Retina (tissue), 1 donor: ENCODE data around the gene CDHR3.
"Not testable (repeated sequence)": the region's sequence is repeated elsewhere in the genome, so short reads cannot be mapped to it uniquely, and the experiment has no call there.

Experiments used
- DNase-seq: peaks from one replicate; pipeline ENCODE4 v3.0.0-alpha.2; 2016

CDHR3 gene, protein sequence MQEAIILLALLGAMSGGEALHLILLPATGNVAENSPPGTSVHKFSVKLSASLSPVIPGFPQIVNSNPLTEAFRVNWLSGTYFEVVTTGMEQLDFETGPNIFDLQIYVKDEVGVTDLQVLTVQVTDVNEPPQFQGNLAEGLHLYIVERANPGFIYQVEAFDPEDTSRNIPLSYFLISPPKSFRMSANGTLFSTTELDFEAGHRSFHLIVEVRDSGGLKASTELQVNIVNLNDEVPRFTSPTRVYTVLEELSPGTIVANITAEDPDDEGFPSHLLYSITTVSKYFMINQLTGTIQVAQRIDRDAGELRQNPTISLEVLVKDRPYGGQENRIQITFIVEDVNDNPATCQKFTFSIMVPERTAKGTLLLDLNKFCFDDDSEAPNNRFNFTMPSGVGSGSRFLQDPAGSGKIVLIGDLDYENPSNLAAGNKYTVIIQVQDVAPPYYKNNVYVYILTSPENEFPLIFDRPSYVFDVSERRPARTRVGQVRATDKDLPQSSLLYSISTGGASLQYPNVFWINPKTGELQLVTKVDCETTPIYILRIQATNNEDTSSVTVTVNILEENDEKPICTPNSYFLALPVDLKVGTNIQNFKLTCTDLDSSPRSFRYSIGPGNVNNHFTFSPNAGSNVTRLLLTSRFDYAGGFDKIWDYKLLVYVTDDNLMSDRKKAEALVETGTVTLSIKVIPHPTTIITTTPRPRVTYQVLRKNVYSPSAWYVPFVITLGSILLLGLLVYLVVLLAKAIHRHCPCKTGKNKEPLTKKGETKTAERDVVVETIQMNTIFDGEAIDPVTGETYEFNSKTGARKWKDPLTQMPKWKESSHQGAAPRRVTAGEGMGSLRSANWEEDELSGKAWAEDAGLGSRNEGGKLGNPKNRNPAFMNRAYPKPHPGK

DNA sequence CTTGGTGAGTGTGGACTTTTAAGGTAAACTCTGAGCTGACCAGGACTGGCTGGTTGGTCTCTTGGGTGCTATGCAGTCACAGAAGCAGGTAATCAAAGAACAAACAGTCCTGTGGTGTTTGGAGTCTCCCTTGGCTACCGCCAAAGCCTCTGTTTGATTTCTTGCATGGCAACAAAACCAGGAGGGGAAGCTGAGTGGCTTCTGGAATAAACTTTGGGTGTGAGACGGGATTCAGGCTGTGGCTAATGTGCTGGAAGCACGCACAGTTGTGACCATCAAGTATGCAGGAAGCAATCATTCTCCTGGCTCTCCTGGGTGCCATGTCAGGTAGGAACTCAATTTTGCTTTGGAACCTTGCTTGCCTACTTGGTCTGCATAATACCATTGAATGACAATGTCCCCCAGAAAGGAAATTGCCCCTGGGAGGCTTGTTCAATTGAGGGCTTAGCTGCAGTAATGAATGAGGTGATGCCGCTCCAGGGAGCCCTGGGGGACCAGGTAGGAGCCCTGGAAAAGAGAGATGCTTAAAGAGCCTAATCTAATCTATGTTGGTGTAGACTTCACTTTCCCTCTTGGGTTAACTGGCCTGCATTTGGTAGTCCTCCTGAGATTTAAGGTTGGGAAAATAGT is at the start of gene CDHR3:
CDHR3 (plus strand) TSS at position 227 of the 630 bp plus-strand sequence; CDS start at position 282, 55 bp downstream.
- DNase-seq = no peak

GRCh38 chr7:105913947-105914346 is 49.1 kb upstream of the CDHR3 start:
- DNase-seq = no peak

- no peak for DNase-seq
Measured at GRCh38 chr7:105916603-105917002, 46.5 kb upstream of the CDHR3 start.

- DNase-seq = no peak
Measured at GRCh38 chr7:105917659-105918058, 45.4 kb upstream of the CDHR3 start.

- DNase-seq = no peak
Measured at GRCh38 chr7:105920766-105921165, 42.3 kb upstream of the CDHR3 start.

DNA sequence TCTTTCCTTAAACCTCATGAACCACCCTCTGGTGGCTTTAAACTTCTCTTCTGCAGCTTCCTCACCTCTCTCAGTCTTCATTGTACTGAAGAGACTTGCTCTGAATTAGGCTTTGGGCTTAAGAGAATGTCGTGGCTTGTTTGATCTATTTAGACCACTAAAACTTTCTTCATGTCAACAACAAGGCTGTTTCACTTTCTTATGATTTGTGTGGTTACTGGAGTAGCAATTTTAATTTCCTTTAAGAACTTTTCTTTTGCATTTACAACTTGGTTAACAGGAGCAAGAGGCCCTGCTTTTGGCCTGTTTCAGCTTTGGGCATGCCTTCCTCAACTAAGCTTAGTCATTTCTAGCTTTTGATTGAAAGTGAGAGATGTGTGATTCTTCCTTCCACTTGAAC is 38.1 kb upstream of the CDHR3 start:
- no peak for DNase-seq

DNA sequence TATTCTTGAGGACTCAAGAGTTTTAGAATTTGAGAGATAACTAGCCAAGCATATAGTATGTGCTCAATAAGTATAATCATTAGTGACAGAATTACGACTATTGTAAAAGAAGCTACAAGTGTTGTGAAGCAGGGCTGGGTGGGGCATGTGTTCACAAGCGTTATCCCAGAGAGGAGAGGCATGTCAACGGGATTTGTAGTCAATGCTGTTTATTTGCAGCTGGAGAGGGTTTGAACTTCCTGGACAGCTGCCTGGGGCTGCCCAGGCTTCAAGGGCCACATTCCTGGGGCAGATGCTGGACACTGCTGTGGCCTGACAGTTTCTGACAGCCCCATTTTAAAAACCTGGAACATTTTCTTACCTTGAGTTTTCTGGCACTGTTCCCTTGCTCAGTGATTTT is 36.9 kb upstream of the CDHR3 start:
- no peak for DNase-seq

DNA sequence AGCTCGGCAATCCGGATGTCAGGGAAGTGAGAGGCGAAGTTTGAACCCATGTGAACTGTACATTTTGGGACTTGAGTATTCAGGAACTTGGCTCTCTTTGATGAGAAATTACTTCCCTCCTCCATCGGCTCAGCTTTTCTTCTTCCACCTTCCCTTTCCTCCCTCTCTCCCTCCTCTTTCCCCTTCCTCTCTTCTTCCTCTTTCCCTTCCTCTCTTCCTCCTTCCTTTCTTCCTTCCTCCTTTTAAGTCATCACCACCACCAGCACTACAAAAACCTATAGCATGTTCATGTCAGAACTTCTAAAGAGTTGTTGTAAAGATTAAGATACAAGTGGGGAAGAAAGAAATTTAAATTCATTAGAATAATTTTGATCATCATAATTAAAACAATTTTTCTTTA is 31.9 kb upstream of the CDHR3 start:
- DNase-seq = no peak

DNA sequence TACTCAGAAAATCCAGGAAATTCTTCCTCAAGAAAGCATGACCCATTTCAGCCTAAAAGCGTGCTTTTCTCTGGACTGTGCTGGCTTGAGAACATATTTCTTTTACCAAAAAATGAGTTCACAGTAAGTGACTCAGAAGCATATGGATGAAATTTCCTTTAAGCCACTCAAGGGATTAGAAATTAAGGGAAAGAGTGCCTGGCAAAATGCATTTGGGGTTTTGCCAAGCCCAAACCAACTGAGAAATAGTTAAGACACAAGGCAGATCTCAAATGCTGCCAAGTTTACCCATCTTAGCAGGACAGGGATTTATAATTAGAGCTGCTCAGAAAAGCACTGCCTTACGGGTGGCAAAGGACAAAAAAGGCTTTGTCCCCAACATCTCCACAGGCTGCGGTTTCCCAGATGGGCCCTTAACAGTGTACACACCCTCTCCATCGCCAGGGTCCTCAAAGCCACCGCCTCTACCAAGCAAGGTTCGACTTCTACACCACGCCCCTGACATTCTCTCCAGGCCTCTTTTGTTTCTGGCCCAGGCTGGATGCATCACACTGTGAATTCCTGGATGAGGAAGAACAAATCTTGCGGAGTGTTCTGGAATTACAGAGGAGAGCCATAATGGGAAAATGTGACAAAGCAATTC is 30.1 kb upstream of the CDHR3 start:
- DNase-seq = no peak

GRCh38 chr7:105934572-105935185 is 28.4 kb upstream of the CDHR3 start:
- DNase-seq = no peak

DNA sequence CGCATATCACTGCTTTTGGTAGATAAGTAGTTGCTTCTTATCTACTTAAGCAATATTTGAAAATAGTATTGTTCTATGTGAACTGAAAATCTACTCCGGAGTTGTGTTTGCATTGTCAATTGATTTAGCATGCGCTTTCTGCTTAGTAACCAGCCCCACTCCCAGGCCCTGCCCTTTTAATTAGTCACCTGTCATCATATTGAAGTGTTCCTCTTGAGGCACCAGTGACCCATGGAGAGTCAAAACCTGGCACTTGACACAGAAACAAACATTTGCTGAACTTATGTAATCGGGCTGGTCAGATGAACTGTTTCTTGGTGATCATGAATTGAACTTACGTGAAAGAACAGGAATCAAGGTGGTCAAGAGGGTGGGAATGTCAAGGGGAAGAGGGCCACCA is 27.8 kb upstream of the CDHR3 start:
- no peak for DNase-seq

GRCh38 chr7:105937411-105937810 is 25.7 kb upstream of the CDHR3 start:
- no peak for DNase-seq

- no peak for DNase-seq
Measured at GRCh38 chr7:105940109-105940508, 23.0 kb upstream of the CDHR3 start.

DNA sequence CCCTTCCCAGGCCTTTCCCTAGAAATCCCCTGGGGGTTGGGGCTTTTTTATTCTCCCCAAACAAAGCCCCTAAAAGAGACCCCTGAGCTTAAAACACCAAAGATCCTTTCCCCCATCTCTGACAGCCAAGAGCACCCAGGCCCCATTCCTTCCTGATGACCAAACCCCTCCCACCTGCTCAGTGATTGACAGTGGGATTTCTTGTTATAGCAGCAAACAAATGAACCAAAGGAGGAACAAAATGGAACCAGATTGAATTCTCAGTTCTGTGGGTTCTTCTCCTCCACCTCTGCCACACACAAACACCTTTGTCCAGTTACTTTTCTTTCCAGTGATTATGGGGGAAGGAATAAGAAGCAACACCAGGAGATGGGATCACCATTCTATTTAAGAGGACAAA is 21.5 kb upstream of the CDHR3 start:
- no peak for DNase-seq

- no peak for DNase-seq
Measured at GRCh38 chr7:105943486-105943885, 19.6 kb upstream of the CDHR3 start.

- DNase-seq = no peak
Measured at GRCh38 chr7:105945848-105946247, 17.2 kb upstream of the CDHR3 start.

GRCh38 chr7:105951597-105951996 is 11.5 kb upstream of the CDHR3 start:
- no peak for DNase-seq

GRCh38 chr7:105952917-105953595 is 10.0 kb upstream of the CDHR3 start:
- DNase-seq = no peak

GRCh38 chr7:105954711-105955110 is 8.4 kb upstream of the CDHR3 start:
- no peak for DNase-seq

DNA sequence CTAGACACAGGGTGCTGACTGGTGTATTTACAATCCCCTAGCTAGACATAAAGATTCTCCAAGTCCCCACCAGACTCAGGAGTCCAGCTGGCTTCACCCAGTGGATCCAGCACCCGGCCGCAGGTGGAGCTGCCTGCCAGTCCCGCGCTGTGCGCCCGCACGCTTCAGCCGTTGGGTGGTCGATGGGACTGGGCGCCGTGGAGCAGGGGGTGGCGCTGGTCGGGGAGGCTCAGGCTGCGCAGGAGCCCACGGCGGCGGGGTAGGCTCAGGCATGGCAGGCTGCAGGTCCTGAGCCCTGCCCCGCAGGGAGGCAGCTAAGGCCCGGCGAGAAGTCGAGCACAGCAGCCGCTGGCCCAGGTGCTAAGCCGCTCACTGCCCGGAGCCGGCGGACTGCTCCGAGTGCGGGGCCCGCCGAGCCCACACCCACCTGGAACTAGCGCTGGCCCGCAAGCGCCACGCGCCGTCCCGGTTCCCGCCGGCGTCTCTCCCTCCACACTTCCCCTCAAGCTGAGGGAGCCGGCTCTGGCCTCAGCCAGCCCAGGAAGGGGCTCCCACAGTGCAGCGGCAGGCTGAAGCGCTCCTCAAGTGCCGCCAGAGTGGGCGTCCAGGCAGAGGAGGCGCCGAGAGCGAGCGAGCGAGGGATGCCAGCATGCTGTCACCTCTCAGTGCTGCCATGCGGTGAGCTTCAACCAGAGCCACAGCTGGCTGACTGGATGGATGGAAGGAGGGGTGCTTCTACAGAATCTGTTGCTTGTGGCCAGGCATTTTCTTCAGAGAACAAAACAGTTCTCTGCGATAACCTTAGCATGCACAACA is 7.2 kb upstream of the CDHR3 start:
- not testable (repeated sequence) for DNase-seq

GRCh38 chr7:105958012-105958411 is 5.1 kb upstream of the CDHR3 start:
- DNase-seq = no peak
